PC-9 (cell line): ENCODE results near the gene DYNC1I2. TPM values are rescaled to one million over a fixed set of nuclear protein-coding genes. Genes with fewer than 3 reads are reported as not detected.

Experiments
- BruUV-seq: library from RNA; stranded (reverse); fragments of 400-500 nt; replicated peaks from 2 replicates; lab custom pipeline; 2021; lab: Mats Ljungman, UMichigan
- CTCF ChIA-PET: fragments of 300-600 bp; sonication (Branson Sonifier 250); formaldehyde crosslinking; loops from one replicate; lab custom pipeline; 2022; ENCODE audit warnings: antibody characterized with exemption; lab: Charles Lee
- POLR2A ChIA-PET: fragments of 300-600 bp; sonication (Branson Sonifier 250); formaldehyde crosslinking; loops from one replicate; lab custom pipeline; 2022; ENCODE audit warnings: antibody characterized with exemption; ENCODE audit not compliant: unreplicated experiment; lab: Charles Lee
- DNase-seq, 2 experiments: peaks; one replicate each; pipeline versions ENCODE4 v3.0.0 to v3.0.0-alpha.2; 2015 to 2022; ENCODE audit warnings: mixed read lengths in 1 of 2
- H2AFZ ChIP-seq: fragments of 200-600 bp; sonication (generic); 2 replicates; pipeline ENCODE4 v1.8.1; 2017; ENCODE audit warnings: antibody characterized with exemption
- H3F3A ChIP-seq: fragments of 200-600 bp; sonication (generic); 2 replicates; pipeline ENCODE4 v1.8.1; 2017; ENCODE audit warnings: antibody characterized with exemption, mild to moderate bottlenecking, low read depth; ENCODE audit not compliant: insufficient read depth
- H3K27ac ChIP-seq: fragments of 200-600 bp; sonication (generic); 2 replicates; pipeline ENCODE4 v1.6.1; 2016; ENCODE audit warnings: mixed run types
- H3K27me3 ChIP-seq: fragments of 200-600 bp; sonication (generic); 2 replicates; pipeline ENCODE4 v1.6.1; 2016; ENCODE audit warnings: low read depth, mixed run types; ENCODE audit not compliant: insufficient read depth
- H3K36me3 ChIP-seq: fragments of 200-600 bp; sonication (generic); 2 replicates; pipeline ENCODE4 v1.6.1; 2016; ENCODE audit warnings: low read depth, mixed run types
- H3K4me1 ChIP-seq: fragments of 200-600 bp; sonication (generic); replicated peaks from 2 replicates; pipeline ENCODE4 v1.6.1; 2016; ENCODE audit warnings: mixed run types; ENCODE audit not compliant: insufficient read depth
- H3K4me2 ChIP-seq: fragments of 200-600 bp; sonication (generic); 2 replicates; pipeline ENCODE4 v1.6.1; 2017; ENCODE audit warnings: mixed run types
- H3K4me3 ChIP-seq: fragments of 200-600 bp; sonication (generic); 2 replicates; pipeline ENCODE4 v1.6.1; 2016; ENCODE audit warnings: mixed run types
- H3K79me2 ChIP-seq: fragments of 200-600 bp; sonication (generic); 2 replicates; pipeline ENCODE4 v1.6.1; 2017; ENCODE audit warnings: low read depth, mixed run types
- H3K9me2 ChIP-seq: fragments of 200-600 bp; sonication (generic); 2 replicates; pipeline ENCODE4 v1.8.1; 2017; ENCODE audit warnings: mild to moderate bottlenecking; ENCODE audit not compliant: insufficient read depth
- H3K9me3 ChIP-seq: fragments of 200-600 bp; sonication (generic); 2 replicates; pipeline ENCODE4 v1.8.1; 2016; ENCODE audit warnings: low read depth; ENCODE audit not compliant: insufficient read depth
- H4K20me1 ChIP-seq: fragments of 200-600 bp; sonication (generic); 2 replicates; pipeline ENCODE4 v1.8.1; 2017; ENCODE audit not compliant: insufficient read depth
- EZH2 ChIP-seq: fragments of 200-600 bp; sonication (generic); IDR thresholded peaks from 2 replicates; pipeline ENCODE4 v1.8.0; 2017; ENCODE audit warnings: antibody characterized with exemption, low read depth
- intact Hi-C: fragments of 100-400 bp; cut with micrococcal nuclease; formaldehyde crosslinking; loops from one replicate; pipeline ENCODE4 v1.10.0; 2022; ENCODE audit not compliant: unreplicated experiment
- total RNA-seq: library from RNA; stranded (reverse); gene quantifications from 2 replicates; pipeline ENCODE4 v1.2.3, GENCODE V29; 2021
- TF ChIP-seq, protein P1 (sequence below): fragments of 200-600 bp; sonication (generic); conservative IDR thresholded peaks from 2 replicates; pipeline ENCODE4 v1.6.1; 2017; ENCODE audit warnings: mixed run types, antibody characterized with exemption, mild to moderate bottlenecking, moderate library complexity

Gene DYNC1I2
- total RNA-seq, 1 experiment from 2014 or later: 151 TPM

DNA sequence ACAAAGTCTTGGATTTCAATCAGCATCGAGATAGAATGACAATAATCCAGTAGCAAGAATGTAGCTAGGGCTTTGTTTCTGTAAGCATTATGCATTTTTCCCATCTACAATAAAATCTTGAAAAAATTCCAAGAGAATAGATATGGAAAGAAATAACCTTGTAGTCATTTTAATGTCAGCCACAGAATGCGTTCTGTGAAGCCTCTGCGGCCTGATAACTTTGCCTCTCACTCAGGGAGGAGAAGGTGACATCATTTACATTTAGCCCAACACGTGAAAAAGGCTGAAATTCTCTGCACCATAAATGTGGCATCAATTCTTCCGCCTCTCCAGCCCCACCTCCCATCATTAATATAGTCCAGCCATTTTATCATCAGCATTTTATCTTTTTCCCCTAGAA is 19.1 kb upstream of the DYNC1I2 start:
- Histone ChIP-seq H3K9me2 (no peaks in the 10 kb centered on the region), H3K36me3 (no peaks in the 10 kb centered on the region), H4K20me1 (no peaks in the 10 kb centered on the region), H3K27ac (no peak overlapping the region), H3K79me2 (no peaks in the 10 kb centered on the region), H3F3A (no peaks in the 10 kb centered on the region), H2AFZ (no peak overlapping the region), H3K27me3 (peaks cover 27% of the 10 kb centered on the region), H3K9me3 (no peaks in the 10 kb centered on the region), H3K4me1 (no peaks in the 10 kb centered on the region), H3K4me3 (no peak overlapping the region), H3K4me2 (no peak overlapping the region)
- POLR2A ChIA-PET: interaction anchor here (0.5 kb wide), 1 partner anchor 151 kb away, joined by 7 read pairs; no protein-coding TSS in a partner anchor
- CTCF ChIA-PET: no interaction called here
- intact Hi-C loops: no loop called here
- BruUV-seq: no TSS peak
- no peak for TF ChIP-seq EZH2
- TF ChIP-seq, protein P1, sequence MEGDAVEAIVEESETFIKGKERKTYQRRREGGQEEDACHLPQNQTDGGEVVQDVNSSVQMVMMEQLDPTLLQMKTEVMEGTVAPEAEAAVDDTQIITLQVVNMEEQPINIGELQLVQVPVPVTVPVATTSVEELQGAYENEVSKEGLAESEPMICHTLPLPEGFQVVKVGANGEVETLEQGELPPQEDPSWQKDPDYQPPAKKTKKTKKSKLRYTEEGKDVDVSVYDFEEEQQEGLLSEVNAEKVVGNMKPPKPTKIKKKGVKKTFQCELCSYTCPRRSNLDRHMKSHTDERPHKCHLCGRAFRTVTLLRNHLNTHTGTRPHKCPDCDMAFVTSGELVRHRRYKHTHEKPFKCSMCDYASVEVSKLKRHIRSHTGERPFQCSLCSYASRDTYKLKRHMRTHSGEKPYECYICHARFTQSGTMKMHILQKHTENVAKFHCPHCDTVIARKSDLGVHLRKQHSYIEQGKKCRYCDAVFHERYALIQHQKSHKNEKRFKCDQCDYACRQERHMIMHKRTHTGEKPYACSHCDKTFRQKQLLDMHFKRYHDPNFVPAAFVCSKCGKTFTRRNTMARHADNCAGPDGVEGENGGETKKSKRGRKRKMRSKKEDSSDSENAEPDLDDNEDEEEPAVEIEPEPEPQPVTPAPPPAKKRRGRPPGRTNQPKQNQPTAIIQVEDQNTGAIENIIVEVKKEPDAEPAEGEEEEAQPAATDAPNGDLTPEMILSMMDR: no peak
- DNase-seq: no peak

DNA sequence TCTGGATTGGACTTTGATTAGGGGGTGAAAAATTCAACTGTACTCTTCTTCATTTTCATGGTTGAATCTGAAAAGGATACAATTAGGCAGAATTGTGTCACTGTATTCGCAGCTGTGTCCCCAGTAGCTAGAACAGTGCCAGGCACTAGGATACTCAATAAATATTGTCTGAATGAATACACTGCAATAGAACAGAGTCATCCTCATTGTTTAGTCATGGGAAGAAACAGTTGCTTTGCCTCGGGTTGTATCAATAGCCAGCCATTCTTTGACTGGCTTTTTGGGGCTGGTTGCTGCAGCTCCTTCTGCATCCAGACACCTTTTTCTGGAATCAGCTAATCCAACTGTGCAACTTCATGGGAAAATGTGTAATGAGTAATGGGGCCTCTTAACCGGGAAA is 18.1 kb upstream of the DYNC1I2 start:
- Histone ChIP-seq H3K27me3 (peaks cover 35% of the 10 kb centered on the region), H3K4me1 (no peaks in the 10 kb centered on the region), H3K27ac (no peak overlapping the region), H4K20me1 (no peaks in the 10 kb centered on the region), H3K9me3 (no peaks in the 10 kb centered on the region), H3K4me2 (no peak overlapping the region), H3K4me3 (no peak overlapping the region), H3K9me2 (no peaks in the 10 kb centered on the region), H2AFZ (no peak overlapping the region), H3K79me2 (no peaks in the 10 kb centered on the region), H3K36me3 (no peaks in the 10 kb centered on the region), H3F3A (no peaks in the 10 kb centered on the region)
- ChIA-PET POLR2A (interaction anchor here (0.6 kb wide), 1 partner anchor 794 kb away, joined by 6 read pairs; no protein-coding TSS in a partner anchor), CTCF (interaction anchor here (0.6 kb wide), 1 partner anchor 121 kb away, joined by 15 read pairs; no protein-coding TSS in a partner anchor)
- TF ChIP-seq, protein P1: no peak
- no peak for TF ChIP-seq EZH2
- intact Hi-C loops: no loop called here
- no TSS peak for BruUV-seq
- DNase-seq: no peak

DNA sequence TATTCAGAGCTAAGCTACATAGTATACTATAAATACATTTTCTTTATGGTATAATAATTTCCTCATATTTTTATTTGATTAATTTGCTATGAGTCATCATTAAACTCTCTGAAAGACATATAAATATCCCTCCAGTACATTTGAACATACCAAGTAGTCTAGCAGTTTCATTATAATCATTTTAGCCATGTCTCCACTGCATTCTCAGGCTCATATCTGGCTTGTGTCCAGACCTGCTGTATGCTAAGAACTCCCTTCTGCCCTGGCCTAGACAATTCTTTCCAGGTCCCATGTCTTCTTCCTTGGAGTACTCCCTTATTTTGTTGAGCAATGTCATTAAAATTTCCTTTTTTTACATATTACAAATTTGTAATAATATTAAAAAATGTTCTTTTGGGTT is 16.6 kb upstream of the DYNC1I2 start:
- DNase-seq: no peak
- H3F3A ChIP-seq: no peaks in the 10 kb centered on the region
- intact Hi-C loops: no loop called here
- CTCF ChIA-PET: no interaction called here
- H3K9me3 ChIP-seq: no peaks in the 10 kb centered on the region
- BruUV-seq: no TSS peak
- POLR2A ChIA-PET: no interaction called here
- H2AFZ ChIP-seq: no peak overlapping the region
- H3K79me2 ChIP-seq: no peaks in the 10 kb centered on the region
- H3K4me2 ChIP-seq: no peak overlapping the region
- TF ChIP-seq EZH2: no peak
- TF ChIP-seq, protein P1: no peak
- H3K27me3 ChIP-seq: peaks cover 28% of the 10 kb centered on the region
- H3K4me1 ChIP-seq: no peaks in the 10 kb centered on the region
- H4K20me1 ChIP-seq: no peaks in the 10 kb centered on the region
- H3K4me3 ChIP-seq: no peak overlapping the region
- H3K27ac ChIP-seq: no peak overlapping the region
- H3K9me2 ChIP-seq: no peaks in the 10 kb centered on the region
- no peaks in the 10 kb centered on the region for H3K36me3 ChIP-seq
